SIG-M5 treated with dmso at 0.1 percent for 504 hours (cell line): ENCODE results near the gene NFYB.
"Not testable (repeated sequence)": the region's sequence is repeated elsewhere in the genome, so short reads cannot be mapped to it uniquely, and the experiment has no call there.

Experiments used
- DNase-seq: peaks from one replicate; lab custom pipeline; 2025; ENCODE audit not compliant: unreplicated experiment; lab: John Stamatoyannopoulos, UW

The NFYB gene

GRCh38 chr12:104137902-104138796 lies at the start of gene NFYB:
NFYB (minus strand) TSS chr12:104138210; CDS start chr12:104135453, 2,757 bp downstream.
- peak; percentile 98 for DNase-seq

GRCh38 chr12:104187446-104188155 lies 49.6 kb upstream of the NFYB start:
- DNase-seq = no peak

GRCh38 chr12:104183443-104183842 lies 45.4 kb upstream of the NFYB start:
- DNase-seq = peak; percentile 34

- DNase-seq = no peak
Observed at GRCh38 chr12:104182621-104183378, 44.8 kb upstream of the NFYB start.

GRCh38 chr12:104182144-104182543 lies 44.1 kb upstream of the NFYB start:
- no peak for DNase-seq

- no peak for DNase-seq
Observed at GRCh38 chr12:104181313-104181712, 43.3 kb upstream of the NFYB start.

GRCh38 chr12:104180374-104180773 lies 42.4 kb upstream of the NFYB start:
- peak; percentile 21 for DNase-seq

GRCh38 chr12:104177663-104178501 lies 39.9 kb upstream of the NFYB start:
- DNase-seq = peak; percentile 94

GRCh38 chr12:104177336-104177662 lies 39.3 kb upstream of the NFYB start:
- no peak for DNase-seq

- DNase-seq = peak; percentile 41
Observed at GRCh38 chr12:104175726-104176247, 37.8 kb upstream of the NFYB start.

GRCh38 chr12:104173804-104174203 lies 35.8 kb upstream of the NFYB start:
- DNase-seq = not testable (repeated sequence)

GRCh38 chr12:104172570-104172947 lies 34.5 kb upstream of the NFYB start:
- DNase-seq = no peak

GRCh38 chr12:104171785-104172569 lies 34.0 kb upstream of the NFYB start:
- no peak for DNase-seq

- no peak for DNase-seq
Observed at GRCh38 chr12:104168596-104168995, 30.6 kb upstream of the NFYB start.

GRCh38 chr12:104167519-104168458 lies 29.8 kb upstream of the NFYB start:
- DNase-seq = no peak

- DNase-seq = no peak
Observed at GRCh38 chr12:104166465-104166864, 28.5 kb upstream of the NFYB start.

GRCh38 chr12:104165801-104166200 lies 27.8 kb upstream of the NFYB start:
- no peak for DNase-seq

- no peak for DNase-seq
Observed at GRCh38 chr12:104164634-104165033, 26.6 kb upstream of the NFYB start.

- DNase-seq = no peak
Observed at GRCh38 chr12:104163631-104164030, 25.6 kb upstream of the NFYB start.
